HepG2 (cell line): ENCODE measurements around the gene MACROD2. TPM values are rescaled to one million over a fixed set of nuclear protein-coding genes. Genes with fewer than 3 reads are reported as not detected.
A peak's percentile ranks its signal among the peaks of the same experiment; 100 is the strongest.

Source experiments
- FOXC1 ChIP-seq: sonication (generic); formaldehyde crosslinking; IDR thresholded peaks from 2 replicates; pipeline ENCODE4 v1.8.0; 2022; ENCODE audit warnings: mild to moderate bottlenecking, missing genetic modification reagents, borderline replicate concordance
- GZF1 ChIP-seq: sonication (generic); formaldehyde crosslinking; IDR thresholded peaks from 2 replicates; pipeline ENCODE4 v1.5.1; 2020; ENCODE audit warnings: mild to moderate bottlenecking, missing genetic modification reagents
- MAZ ChIP-seq, 2 experiments: sonication (generic) in 1 of 2; formaldehyde crosslinking in 1 of 2; IDR thresholded peaks; 2 replicates each; pipeline versions ENCODE4 v1.5.0 to v1.6.1; 2012 to 2020; ENCODE audit warnings: low read depth in 2 of 2, mild to moderate bottlenecking in 2 of 2, borderline replicate concordance in 1 of 2, improper control_type of control experiment in 1 of 2, low read length in 1 of 2, missing genetic modification reagents in 1 of 2, moderate library complexity in 1 of 2
- NR2F2 ChIP-seq: IDR thresholded peaks from 2 replicates; pipeline ENCODE4 v1.6.1; 2012; ENCODE audit warnings: low read depth, inconsistent platforms, borderline replicate concordance
- PHB2 ChIP-seq: fragments of 450-650 bp; IDR thresholded peaks from 2 replicates; pipeline ENCODE4 v1.6.1; 2018; ENCODE audit not compliant: partially characterized antibody
- RFX5 ChIP-seq: IDR thresholded peaks from 2 replicates; pipeline ENCODE4 v1.6.1; 2011; ENCODE audit warnings: low read depth, low read length, improper control_type of control experiment
- RNF219 ChIP-seq: sonication (generic); formaldehyde crosslinking; IDR thresholded peaks from 2 replicates; pipeline ENCODE4 v1.5.0; 2020; ENCODE audit warnings: mild to moderate bottlenecking, missing genetic modification reagents
- RORA ChIP-seq: sonication (generic); formaldehyde crosslinking; IDR thresholded peaks from 2 replicates; pipeline ENCODE4 v1.5.0; 2020; ENCODE audit warnings: mild to moderate bottlenecking, missing genetic modification reagents, moderate library complexity
- SATB2 ChIP-seq: sonication (generic); formaldehyde crosslinking; IDR thresholded peaks from 2 replicates; pipeline ENCODE4 v1.5.0; 2020; ENCODE audit warnings: missing genetic modification reagents
- SMAD9 ChIP-seq: sonication (generic); formaldehyde crosslinking; IDR thresholded peaks from 2 replicates; pipeline ENCODE4 v1.5.1; 2020; ENCODE audit warnings: mild to moderate bottlenecking, missing genetic modification reagents
- SUZ12 ChIP-seq: fragments of 150-350 bp; IDR thresholded peaks from 2 replicates; pipeline ENCODE4 v1.6.1; 2014; ENCODE audit warnings: low read depth, low read length
- TGIF2 ChIP-seq: IDR thresholded peaks from 2 replicates; pipeline ENCODE4 v1.6.1; 2016; ENCODE audit warnings: control low read depth, missing compliant biosample characterization
- YEATS4 ChIP-seq: sonication (generic); formaldehyde crosslinking; IDR thresholded peaks from 2 replicates; pipeline ENCODE4 v1.4.0; 2020; ENCODE audit warnings: missing genetic modification reagents, borderline replicate concordance
- ZBTB46 ChIP-seq: sonication (generic); formaldehyde crosslinking; IDR thresholded peaks from 2 replicates; pipeline ENCODE4 v1.4.0; 2020; ENCODE audit warnings: mild to moderate bottlenecking, missing genetic modification reagents, borderline replicate concordance
- ZBTB7A ChIP-seq: sonication (generic); formaldehyde crosslinking; IDR thresholded peaks from 2 replicates; pipeline ENCODE4 v1.8.0; 2022; ENCODE audit warnings: mild to moderate bottlenecking, missing genetic modification reagents
- ZNF280B ChIP-seq: sonication (generic); formaldehyde crosslinking; IDR thresholded peaks from 2 replicates; pipeline ENCODE4 v1.5.0; 2020; ENCODE audit warnings: missing genetic modification reagents, mild to moderate bottlenecking, borderline replicate concordance
- ZNF296 ChIP-seq: sonication (generic); formaldehyde crosslinking; conservative IDR thresholded peaks from 2 replicates; pipeline ENCODE4 v1.5.0; 2020; ENCODE audit warnings: mild to moderate bottlenecking, missing genetic modification reagents
- ZNF329 ChIP-seq: sonication (generic); formaldehyde crosslinking; IDR thresholded peaks from 2 replicates; pipeline ENCODE4 v1.9.0; 2021; ENCODE audit warnings: low read depth, mild to moderate bottlenecking, missing genetic modification reagents
- ZNF460 ChIP-seq: sonication (generic); formaldehyde crosslinking; IDR thresholded peaks from 2 replicates; pipeline ENCODE4 v1.5.1; 2020; ENCODE audit warnings: missing genetic modification reagents, mild to moderate bottlenecking, borderline replicate concordance
- ZNF468 ChIP-seq: sonication (generic); formaldehyde crosslinking; IDR thresholded peaks from 2 replicates; pipeline ENCODE4 v1.8.0; 2022; ENCODE audit warnings: mild to moderate bottlenecking, moderate library complexity, missing genetic modification reagents
- ZNF605 ChIP-seq: sonication (generic); formaldehyde crosslinking; IDR thresholded peaks from 2 replicates; pipeline ENCODE4 v1.8.0; 2022; ENCODE audit warnings: mild to moderate bottlenecking, missing genetic modification reagents
- ZNF720 ChIP-seq: sonication (generic); formaldehyde crosslinking; IDR thresholded peaks from 2 replicates; pipeline ENCODE4 v1.4.0; 2020; ENCODE audit warnings: missing genetic modification reagents
- ZSCAN30 ChIP-seq: sonication (generic); formaldehyde crosslinking; IDR thresholded peaks from 2 replicates; pipeline ENCODE4 v1.5.0; 2020; ENCODE audit warnings: mild to moderate bottlenecking, missing genetic modification reagents
- polyA plus RNA-seq, 8 experiments: library from polyadenylated mRNA; depleted of rRNA in 3 of 8; stranded (reverse) in 7 of 8; unstranded in 1 of 8; fragments of >200 nt; fragmentation: Illumina TruSeq in 4 of 8; extraction: Trizol in 4 of 8; gene quantifications; 2 replicates each; pipeline versions ENCODE4 v1.2.1 to v1.2.3, GENCODE V29; 2011 to 2016; ENCODE audit warnings: low read depth in 4 of 8, missing spikeins in 1 of 8, mixed read lengths in 1 of 8; ENCODE audit not compliant: insufficient read depth in 1 of 8
- total RNA-seq, 5 experiments: library from RNA; depleted of rRNA; stranded (reverse); fragments of >200 nt; fragmentation: Illumina TruSeq; extraction: Trizol; gene quantifications; 2 replicates each; pipeline ENCODE4 v1.2.3, GENCODE V29; 2016; ENCODE audit warnings: low read depth in 1 of 5
- TF ChIP-seq, protein P1 (sequence below): fragments of 450-650 bp; IDR thresholded peaks from 2 replicates; pipeline ENCODE4 v1.6.1; 2017; ENCODE audit warnings: mild to moderate bottlenecking

The MACROD2 gene
- total and polyA plus RNA-seq, 2 of the 13 experiments (the other 11 are each of a cell fraction or from before 2014, with no cell fraction given): 0.13 to 0.51 TPM

GRCh38 chr20:14991023-14991422, 995.7 kb downstream of the MACROD2 start (continued):
- no peak for TF ChIP-seq RNF219 (CRISPR knock-in tag)
- no peak for TF ChIP-seq SATB2 (CRISPR knock-in tag)
- no peak for TF ChIP-seq SMAD9 (CRISPR knock-in tag)
- TF ChIP-seq ZNF296: no peak
- TF ChIP-seq SUZ12: no peak
- no peak for TF ChIP-seq ZNF329
- TF ChIP-seq ZNF280B (CRISPR knock-in tag): no peak
- TF ChIP-seq FOXC1 (CRISPR knock-in tag): no peak
- peak; percentile 54; the same call in 1 of the 2 replicates for TF ChIP-seq NR2F2
- no peak for TF ChIP-seq ZNF468
- no peak for TF ChIP-seq RFX5
- TF ChIP-seq ZBTB7A (CRISPR knock-in tag): no peak
- TF ChIP-seq GZF1 (CRISPR knock-in tag): no peak
- no peak for TF ChIP-seq YEATS4
- no peak for TF ChIP-seq RORA (CRISPR knock-in tag)
- no peak for TF ChIP-seq ZBTB46
- TF ChIP-seq PHB2: no peak
- no peak for TF ChIP-seq TGIF2 (CRISPR knock-in tag)
- no peak for TF ChIP-seq ZNF460 (CRISPR knock-in tag)
- no peak for TF ChIP-seq ZSCAN30 (CRISPR knock-in tag)
- TF ChIP-seq ZNF605 (CRISPR knock-in tag): no peak
- TF ChIP-seq MAZ (IDR thresholded peaks at IDR 0.05; ENCODE audit: borderline replicate concordance, low read depth, low read length): no peak
- TF ChIP-seq MAZ (CRISPR knock-in tag; IDR thresholded peaks at IDR 0.05; ENCODE audit: low read depth): no peak
- TF ChIP-seq, protein P1, sequence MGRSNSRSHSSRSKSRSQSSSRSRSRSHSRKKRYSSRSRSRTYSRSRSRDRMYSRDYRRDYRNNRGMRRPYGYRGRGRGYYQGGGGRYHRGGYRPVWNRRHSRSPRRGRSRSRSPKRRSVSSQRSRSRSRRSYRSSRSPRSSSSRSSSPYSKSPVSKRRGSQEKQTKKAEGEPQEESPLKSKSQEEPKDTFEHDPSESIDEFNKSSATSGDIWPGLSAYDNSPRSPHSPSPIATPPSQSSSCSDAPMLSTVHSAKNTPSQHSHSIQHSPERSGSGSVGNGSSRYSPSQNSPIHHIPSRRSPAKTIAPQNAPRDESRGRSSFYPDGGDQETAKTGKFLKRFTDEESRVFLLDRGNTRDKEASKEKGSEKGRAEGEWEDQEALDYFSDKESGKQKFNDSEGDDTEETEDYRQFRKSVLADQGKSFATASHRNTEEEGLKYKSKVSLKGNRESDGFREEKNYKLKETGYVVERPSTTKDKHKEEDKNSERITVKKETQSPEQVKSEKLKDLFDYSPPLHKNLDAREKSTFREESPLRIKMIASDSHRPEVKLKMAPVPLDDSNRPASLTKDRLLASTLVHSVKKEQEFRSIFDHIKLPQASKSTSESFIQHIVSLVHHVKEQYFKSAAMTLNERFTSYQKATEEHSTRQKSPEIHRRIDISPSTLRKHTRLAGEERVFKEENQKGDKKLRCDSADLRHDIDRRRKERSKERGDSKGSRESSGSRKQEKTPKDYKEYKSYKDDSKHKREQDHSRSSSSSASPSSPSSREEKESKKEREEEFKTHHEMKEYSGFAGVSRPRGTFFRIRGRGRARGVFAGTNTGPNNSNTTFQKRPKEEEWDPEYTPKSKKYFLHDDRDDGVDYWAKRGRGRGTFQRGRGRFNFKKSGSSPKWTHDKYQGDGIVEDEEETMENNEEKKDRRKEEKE: no peak
- TF ChIP-seq ZNF720 (CRISPR knock-in tag): no peak
